GM12875 (cell line): Measurements from ENCODE around the gene PROC.

Experiments
- H3K4me3 ChIP-seq: one replicate; pipeline ENCODE4 v1.5.1; 2011; ENCODE audit warnings: low read depth, low read length, control low read depth
- CTCF ChIP-seq: IDR thresholded peaks from 2 replicates; pipeline ENCODE4 v1.5.1; 2011; ENCODE audit warnings: low read depth, mild to moderate bottlenecking, control low read depth, inconsistent platforms, low read length, moderate library complexity, borderline replicate concordance; ENCODE audit not compliant: insufficient read depth

Gene PROC

GRCh38 chr2:127418300-127419111 lies at the start of gene PROC:
Gene PROC (plus strand): TSS chr2:127418427. CDS start chr2:127419943, 1,516 bp downstream.
- no peak for TF ChIP-seq CTCF
- H3K4me3 ChIP-seq, result no peak within 1 kb of the TSS

GRCh38 chr2:127370010-127370409 lies 48.2 kb upstream of the PROC start:
- TF ChIP-seq CTCF, result no peak
- no peak overlapping the region for H3K4me3 ChIP-seq

- no peak for TF ChIP-seq CTCF
- H3K4me3 ChIP-seq, result no peak overlapping the region
Observed at GRCh38 chr2:127371037-127371436, 47.2 kb upstream of the PROC start.

GRCh38 chr2:127373362-127374083 lies 44.7 kb upstream of the PROC start:
- no peak for TF ChIP-seq CTCF
- no peak overlapping the region for H3K4me3 ChIP-seq

- H3K4me3 ChIP-seq, result no peak overlapping the region
Observed at GRCh38 chr2:127376257-127376656, 42.0 kb upstream of the PROC start.

GRCh38 chr2:127377262-127377661 lies 41.0 kb upstream of the PROC start:
- H3K4me3 ChIP-seq, result no peak overlapping the region
- no peak for TF ChIP-seq CTCF

More at GRCh38 chr2:127376257-127376656, 42.0 kb upstream of the PROC start:
- TF ChIP-seq CTCF, result no peak
